ENCODE measurements around the gene PROZ.
"Not testable (repeated sequence)": the region's sequence is repeated elsewhere in the genome, so short reads cannot be mapped to it uniquely, and the experiment has no call there.

Gene PROZ

DNA sequence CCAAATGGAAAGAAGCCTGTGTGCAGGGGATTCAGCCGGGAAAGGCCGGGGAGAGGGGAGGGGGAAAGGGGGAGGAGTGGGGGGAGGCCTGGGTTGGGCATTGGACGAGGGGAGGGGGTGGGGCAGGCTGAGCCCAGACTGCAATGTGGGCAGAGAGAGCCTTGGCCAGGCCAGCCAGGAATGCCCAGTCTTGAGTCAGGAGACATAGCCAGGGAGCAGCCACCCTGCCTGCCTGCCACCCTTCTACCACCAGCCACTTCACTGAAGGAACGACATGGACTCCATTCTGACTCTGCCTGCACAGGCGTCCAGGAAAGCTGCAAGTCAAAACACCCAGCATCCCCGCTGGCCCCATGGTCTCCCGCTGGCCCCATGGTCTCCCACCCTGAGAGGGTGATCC is 498 bp downstream of the PROZ start:
- H3K4me3 ChIP-seq (ENCODE audit: low read length) = no peak overlapping the region
- WGBS (ENCODE audit: insufficient coverage, insufficient read length) = no CpG with 5 or more reads among the region's 7 CpGs
- no peak overlapping the region for H3K27ac ChIP-seq (ENCODE audit: low read length)

DNA sequence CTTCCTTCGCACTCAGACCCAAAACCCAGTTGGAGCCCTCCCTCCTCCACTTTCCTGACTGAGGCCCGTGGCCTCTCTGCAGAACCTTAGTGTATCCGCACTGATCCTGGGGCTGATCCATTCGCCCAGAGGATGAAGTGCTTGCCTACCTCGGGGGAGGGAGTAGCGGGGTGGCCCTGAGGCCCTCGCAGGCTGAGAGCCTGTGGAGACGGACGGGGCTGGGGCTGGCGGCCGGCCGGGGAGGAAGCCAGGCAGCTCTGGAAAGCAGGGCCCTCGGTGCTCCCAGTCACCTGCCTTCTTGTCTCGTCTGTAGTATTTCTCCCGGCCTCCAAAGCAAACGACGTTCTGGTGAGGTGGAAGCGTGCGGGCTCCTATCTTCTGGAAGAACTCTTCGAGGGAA is 1.3 kb downstream of the PROZ start:
- Histone ChIP-seq H3K27ac (ENCODE audit: low read length) (no peak overlapping the region), H3K4me1 (ENCODE audit: control insufficient read depth, insufficient read depth, low read length) (peaks cover 5% of the 10 kb centered on the region; the same call in 1 of the 2 replicates), H3K27me3 (ENCODE audit: control insufficient read depth, insufficient read depth, low read length) (no peaks in the 10 kb centered on the region), H3K9me3 (ENCODE audit: control insufficient read depth, insufficient read depth, low read length) (no peaks in the 10 kb centered on the region), H3K4me3 (ENCODE audit: low read length) (no peak overlapping the region), H3K36me3 (ENCODE audit: control insufficient read depth, insufficient read depth, low read length) (no peaks in the 10 kb centered on the region)
- no CpG with 5 or more reads among the region's 20 CpGs for WGBS (ENCODE audit: insufficient coverage, insufficient read length)
- no peak for DNase-seq (ENCODE audit: low read depth, low spot score)

More for the DNA sequence above, 498 bp downstream of the PROZ start:
- H3K4me1 ChIP-seq (ENCODE audit: control insufficient read depth, insufficient read depth, low read length) = peaks cover 7% of the 10 kb centered on the region
- H3K9me3 ChIP-seq (ENCODE audit: control insufficient read depth, insufficient read depth, low read length) = no peaks in the 10 kb centered on the region
- no peaks in the 10 kb centered on the region for H3K27me3 ChIP-seq (ENCODE audit: control insufficient read depth, insufficient read depth, low read length)
- DNase-seq (ENCODE audit: low read depth, low spot score) = no peak
- no peaks in the 10 kb centered on the region for H3K36me3 ChIP-seq (ENCODE audit: control insufficient read depth, insufficient read depth, low read length)

DNA sequence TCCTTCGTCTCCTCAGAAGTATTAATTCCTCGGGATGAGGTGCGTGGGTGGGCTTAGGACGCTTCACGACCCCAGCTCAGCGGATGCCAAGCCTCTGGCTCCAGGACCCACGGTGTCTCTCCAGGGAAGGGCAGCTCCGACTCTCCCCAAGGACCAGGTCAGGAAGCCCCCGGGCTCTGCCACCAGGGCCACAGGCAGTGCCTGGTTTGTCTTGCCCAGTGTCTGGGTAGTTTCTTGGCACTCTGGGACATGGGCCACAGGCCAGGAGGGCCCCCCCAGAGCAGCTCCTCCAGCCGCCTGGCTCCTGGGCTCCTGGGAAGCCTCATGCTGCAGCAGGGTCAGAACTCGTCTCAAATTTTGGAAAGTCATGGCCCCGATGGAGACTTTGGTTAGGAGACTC is 2.5 kb downstream of the PROZ start:
- DNase-seq (ENCODE audit: low read depth, low spot score) = no peak
- H3K27ac ChIP-seq (ENCODE audit: low read length) = no peak overlapping the region
- whole genome bisulfite sequencing (ENCODE audit: insufficient coverage, insufficient read length) = no CpG with 5 or more reads among the region's 12 CpGs
- no peaks in the 10 kb centered on the region for H3K9me3 ChIP-seq (ENCODE audit: control insufficient read depth, insufficient read depth, low read length)
- peaks cover 5% of the 10 kb centered on the region; the same call in 1 of the 2 replicates for H3K4me1 ChIP-seq (ENCODE audit: control insufficient read depth, insufficient read depth, low read length)
- no peaks in the 10 kb centered on the region for H3K36me3 ChIP-seq (ENCODE audit: control insufficient read depth, insufficient read depth, low read length)
- no peak overlapping the region for H3K4me3 ChIP-seq (ENCODE audit: low read length)
- no peaks in the 10 kb centered on the region for H3K27me3 ChIP-seq (ENCODE audit: control insufficient read depth, insufficient read depth, low read length)

DNA sequence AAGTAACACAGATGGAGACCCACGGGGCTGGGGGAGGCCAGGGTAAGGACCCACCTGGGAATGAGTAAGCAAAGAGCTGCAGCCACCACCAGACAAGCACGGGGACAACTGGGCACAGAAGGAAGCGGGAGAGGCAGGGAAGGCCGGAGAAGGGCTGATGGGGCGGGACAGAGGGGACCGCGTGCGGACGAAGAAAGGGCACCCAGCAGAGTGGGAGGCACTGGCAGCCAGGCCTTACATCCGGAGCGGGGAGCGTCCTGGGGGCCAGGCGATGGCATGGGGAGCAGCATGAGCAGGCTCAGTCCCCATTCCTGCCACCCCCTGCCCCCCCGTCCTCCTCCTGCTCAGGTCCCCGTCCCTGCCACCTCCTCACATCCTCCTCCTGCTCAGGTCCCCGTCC is 3.0 kb downstream of the PROZ start:
- DNase-seq (ENCODE audit: low read depth, low spot score) = no peak
- H3K27me3 ChIP-seq (ENCODE audit: control insufficient read depth, insufficient read depth, low read length) = no peaks in the 10 kb centered on the region
- no CpG with 5 or more reads among the region's 16 CpGs for WGBS (ENCODE audit: insufficient coverage, insufficient read length)
- H3K9me3 ChIP-seq (ENCODE audit: control insufficient read depth, insufficient read depth, low read length) = no peaks in the 10 kb centered on the region
- H3K27ac ChIP-seq (ENCODE audit: low read length) = no peak overlapping the region
- no peaks in the 10 kb centered on the region for H3K36me3 ChIP-seq (ENCODE audit: control insufficient read depth, insufficient read depth, low read length)
- peaks cover 5% of the 10 kb centered on the region; the same call in 1 of the 2 replicates for H3K4me1 ChIP-seq (ENCODE audit: control insufficient read depth, insufficient read depth, low read length)
- no peak overlapping the region for H3K4me3 ChIP-seq (ENCODE audit: low read length)

GRCh38 chr13:113161975-113162374 is 3.5 kb downstream of the PROZ start:
- no CpG with 5 or more reads among the region's 13 CpGs for WGBS (ENCODE audit: insufficient coverage, insufficient read length)
- not testable (repeated sequence) for DNase-seq (ENCODE audit: low read depth, low spot score); H3K27me3 ChIP-seq (ENCODE audit: control insufficient read depth, insufficient read depth, low read length); H3K9me3 ChIP-seq (ENCODE audit: control insufficient read depth, insufficient read depth, low read length); H3K27ac ChIP-seq (ENCODE audit: low read length); H3K4me3 ChIP-seq (ENCODE audit: low read length); H3K36me3 ChIP-seq (ENCODE audit: control insufficient read depth, insufficient read depth, low read length); H3K4me1 ChIP-seq (ENCODE audit: control insufficient read depth, insufficient read depth, low read length)

- Histone ChIP-seq H3K36me3 (ENCODE audit: control insufficient read depth, insufficient read depth, low read length) (no peaks in the 10 kb centered on the region), H3K27ac (ENCODE audit: low read length) (no peak overlapping the region), H3K4me3 (ENCODE audit: low read length) (no peak overlapping the region), H3K9me3 (ENCODE audit: control insufficient read depth, insufficient read depth, low read length) (no peaks in the 10 kb centered on the region), H3K27me3 (ENCODE audit: control insufficient read depth, insufficient read depth, low read length) (no peaks in the 10 kb centered on the region), H3K4me1 (ENCODE audit: control insufficient read depth, insufficient read depth, low read length) (peaks cover 5% of the 10 kb centered on the region; the same call in 1 of the 2 replicates)
- DNase-seq (ENCODE audit: low read depth, low spot score) = no peak
- no CpG with 5 or more reads among the region's 25 CpGs for WGBS (ENCODE audit: insufficient coverage, insufficient read length)
Observed at GRCh38 chr13:113162783-113163685, 4.6 kb downstream of the PROZ start.

GRCh38 chr13:113164492-113164891 is 6.0 kb downstream of the PROZ start:
- Histone ChIP-seq H3K4me1 (ENCODE audit: control insufficient read depth, insufficient read depth, low read length) (0 out of 2 replicates have a peak, but pooled peaks cover 2% of the 10 kb centered on the region), H3K27me3 (ENCODE audit: control insufficient read depth, insufficient read depth, low read length) (no peaks in the 10 kb centered on the region), H3K27ac (ENCODE audit: low read length) (no peak overlapping the region), H3K9me3 (ENCODE audit: control insufficient read depth, insufficient read depth, low read length) (no peaks in the 10 kb centered on the region), H3K4me3 (ENCODE audit: low read length) (no peak overlapping the region), H3K36me3 (ENCODE audit: control insufficient read depth, insufficient read depth, low read length) (peaks cover under 1% of the 10 kb centered on the region; the same call in 1 of the 2 replicates)
- no peak for DNase-seq (ENCODE audit: low read depth, low spot score)
- WGBS (ENCODE audit: insufficient coverage, insufficient read length) = no CpG with 5 or more reads among the region's 12 CpGs

- Histone ChIP-seq H3K36me3 (ENCODE audit: control insufficient read depth, insufficient read depth, low read length) (peaks cover 2% of the 10 kb centered on the region; the same call in 1 of the 2 replicates), H3K9me3 (ENCODE audit: control insufficient read depth, insufficient read depth, low read length) (no peaks in the 10 kb centered on the region), H3K4me1 (ENCODE audit: control insufficient read depth, insufficient read depth, low read length) (0 out of 2 replicates have a peak, but pooled peaks cover 2% of the 10 kb centered on the region), H3K4me3 (ENCODE audit: low read length) (no peak overlapping the region; the same call in 1 of the 2 replicates), H3K27ac (ENCODE audit: low read length) (no peak overlapping the region), H3K27me3 (ENCODE audit: control insufficient read depth, insufficient read depth, low read length) (no peaks in the 10 kb centered on the region)
- WGBS (ENCODE audit: insufficient coverage, insufficient read length) = no CpG with 5 or more reads among the region's 10 CpGs
- DNase-seq (ENCODE audit: low read depth, low spot score) = no peak
Observed at GRCh38 chr13:113166266-113166665, 7.8 kb downstream of the PROZ start.

DNA sequence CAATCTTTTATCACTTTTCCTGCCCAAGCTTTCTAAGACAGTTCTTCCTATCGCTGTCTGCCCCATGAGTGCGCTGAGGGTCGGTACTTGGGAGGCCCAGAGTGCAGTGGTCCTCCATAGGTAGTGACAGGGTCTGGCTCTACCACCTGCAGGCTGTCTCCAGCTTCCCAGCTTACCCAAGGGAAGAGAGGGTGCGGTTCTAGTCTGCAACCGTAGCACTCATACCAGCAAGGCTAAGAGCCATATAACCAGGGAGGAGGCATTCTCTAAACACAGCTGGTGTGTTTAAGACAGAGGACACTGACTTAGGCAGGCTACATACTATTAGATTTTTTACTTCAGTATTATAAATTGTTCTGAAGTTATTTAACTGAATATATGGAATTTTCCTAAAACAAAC is 8.2 kb downstream of the PROZ start:
- no peak overlapping the region for H3K27ac ChIP-seq (ENCODE audit: low read length)
- no peak for DNase-seq (ENCODE audit: low read depth, low spot score)
- no peaks in the 10 kb centered on the region for H3K9me3 ChIP-seq (ENCODE audit: control insufficient read depth, insufficient read depth, low read length)
- no peak overlapping the region for H3K4me3 ChIP-seq (ENCODE audit: low read length)
- H3K36me3 ChIP-seq (ENCODE audit: control insufficient read depth, insufficient read depth, low read length) = peaks cover 3% of the 10 kb centered on the region; the same call in 1 of the 2 replicates
- H3K27me3 ChIP-seq (ENCODE audit: control insufficient read depth, insufficient read depth, low read length) = no peaks in the 10 kb centered on the region
- H3K4me1 ChIP-seq (ENCODE audit: control insufficient read depth, insufficient read depth, low read length) = no peaks in the 10 kb centered on the region
- no CpG with 5 or more reads among the region's 5 CpGs for WGBS (ENCODE audit: insufficient coverage, insufficient read length)

- Histone ChIP-seq H3K4me1 (ENCODE audit: control insufficient read depth, insufficient read depth, low read length) (no peaks in the 10 kb centered on the region), H3K4me3 (ENCODE audit: low read length) (no peak overlapping the region), H3K9me3 (ENCODE audit: control insufficient read depth, insufficient read depth, low read length) (no peaks in the 10 kb centered on the region), H3K36me3 (ENCODE audit: control insufficient read depth, insufficient read depth, low read length) (peaks cover 7% of the 10 kb centered on the region; the same call in 1 of the 2 replicates), H3K27ac (ENCODE audit: low read length) (no peak overlapping the region), H3K27me3 (ENCODE audit: control insufficient read depth, insufficient read depth, low read length) (no peaks in the 10 kb centered on the region)
- no CpG with 5 or more reads among the region's 10 CpGs for WGBS (ENCODE audit: insufficient coverage, insufficient read length)
- DNase-seq (ENCODE audit: low read depth, low spot score) = no peak
Observed at GRCh38 chr13:113167155-113167554, 8.7 kb downstream of the PROZ start.
